ENCODE data around the gene DIP2C. TPM values are rescaled to one million over a fixed set of nuclear protein-coding genes. Genes with fewer than 3 reads are reported as not detected.

The DIP2C gene
- total RNA-seq, 1 experiment from 2014 or later: 11.4 TPM

- no peak for DNase-seq
- no peaks in the 10 kb centered on the region for H3K27me3 Mint-ChIP-seq (ENCODE audit: insufficient read depth, unreplicated experiment)
- Histone ChIP-seq H3K4me3 (ENCODE audit: low read depth, low read length) (no peak overlapping the region), H3K27me3 (replicated peaks; ENCODE audit: control insufficient read depth, insufficient read depth, low read length) (no peaks in the 10 kb centered on the region), H3K36me3 (ENCODE audit: control insufficient read depth, insufficient read depth, low read length) (peaks cover 4% of the 10 kb centered on the region), H3K4me1 (no peaks in the 10 kb centered on the region), H3K9me3 (no peaks in the 10 kb centered on the region)
- CTCF ChIA-PET: no interaction called here
- no peak overlapping the region for H3K27ac Mint-ChIP-seq (ENCODE audit: unreplicated experiment)
- no TSS peak for BruUV-seq (replicated peaks)
- TF ChIP-seq, protein P1, sequence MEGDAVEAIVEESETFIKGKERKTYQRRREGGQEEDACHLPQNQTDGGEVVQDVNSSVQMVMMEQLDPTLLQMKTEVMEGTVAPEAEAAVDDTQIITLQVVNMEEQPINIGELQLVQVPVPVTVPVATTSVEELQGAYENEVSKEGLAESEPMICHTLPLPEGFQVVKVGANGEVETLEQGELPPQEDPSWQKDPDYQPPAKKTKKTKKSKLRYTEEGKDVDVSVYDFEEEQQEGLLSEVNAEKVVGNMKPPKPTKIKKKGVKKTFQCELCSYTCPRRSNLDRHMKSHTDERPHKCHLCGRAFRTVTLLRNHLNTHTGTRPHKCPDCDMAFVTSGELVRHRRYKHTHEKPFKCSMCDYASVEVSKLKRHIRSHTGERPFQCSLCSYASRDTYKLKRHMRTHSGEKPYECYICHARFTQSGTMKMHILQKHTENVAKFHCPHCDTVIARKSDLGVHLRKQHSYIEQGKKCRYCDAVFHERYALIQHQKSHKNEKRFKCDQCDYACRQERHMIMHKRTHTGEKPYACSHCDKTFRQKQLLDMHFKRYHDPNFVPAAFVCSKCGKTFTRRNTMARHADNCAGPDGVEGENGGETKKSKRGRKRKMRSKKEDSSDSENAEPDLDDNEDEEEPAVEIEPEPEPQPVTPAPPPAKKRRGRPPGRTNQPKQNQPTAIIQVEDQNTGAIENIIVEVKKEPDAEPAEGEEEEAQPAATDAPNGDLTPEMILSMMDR (IDR thresholded peaks at IDR 0.05; ENCODE audit: insufficient read depth in 1 of 2, low read depth in 1 of 2, low read length in 1 of 2, severe bottlenecking in 1 of 2, unreplicated experiment in 1 of 2): no peak
- POLR2A ChIA-PET: no interaction called here
- no peaks in the 10 kb centered on the region for H3K4me1 Mint-ChIP-seq (ENCODE audit: low read depth, unreplicated experiment)
- no peaks in the 10 kb centered on the region for H3K9me3 Mint-ChIP-seq (ENCODE audit: unreplicated experiment)
- peaks cover 81% of the 10 kb centered on the region for H3K36me3 Mint-ChIP-seq (ENCODE audit: insufficient read depth, unreplicated experiment)
- no peak overlapping the region for H3K4me3 Mint-ChIP-seq (ENCODE audit: unreplicated experiment)
- intact Hi-C loops (cut with micrococcal nuclease; ENCODE audit: unreplicated experiment): no loop called here
These were observed 441.2 kb downstream of the DIP2C start for GRCh38 chr10:248307-248706.

DNA sequence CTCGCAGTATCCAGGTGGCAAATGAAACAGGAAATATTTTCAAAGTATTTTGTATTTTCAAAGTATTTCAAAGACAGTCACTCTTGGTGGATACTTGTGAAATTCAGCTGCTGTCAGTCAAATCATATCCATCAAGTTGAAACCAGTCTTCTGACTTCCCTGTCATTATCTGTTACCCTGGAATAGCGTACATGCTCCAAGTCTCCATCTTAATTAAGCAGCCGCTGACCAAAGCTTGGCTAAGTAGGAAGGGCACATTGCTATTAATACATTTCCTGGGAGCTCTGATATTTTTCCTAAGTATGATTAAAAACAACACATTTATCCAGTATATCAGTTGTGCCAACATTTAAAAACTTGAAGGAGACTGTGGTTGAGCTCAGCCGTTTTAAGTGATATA, 442.0 kb downstream of the DIP2C start:
- Mint-ChIP-seq H3K27me3 (ENCODE audit: insufficient read depth, unreplicated experiment) (no peaks in the 10 kb centered on the region), H3K4me1 (ENCODE audit: low read depth, unreplicated experiment) (no peaks in the 10 kb centered on the region), H3K36me3 (ENCODE audit: insufficient read depth, unreplicated experiment) (peaks cover 79% of the 10 kb centered on the region), H3K4me3 (ENCODE audit: unreplicated experiment) (no peak overlapping the region), H3K27ac (ENCODE audit: unreplicated experiment) (no peak overlapping the region), H3K9me3 (ENCODE audit: unreplicated experiment) (no peaks in the 10 kb centered on the region)
- no peaks in the 10 kb centered on the region for H3K4me1 ChIP-seq
- no peak for DNase-seq
- BruUV-seq (replicated peaks): no TSS peak
- ChIA-PET CTCF (no interaction called here), POLR2A (no interaction called here)
- no peak overlapping the region for H3K4me3 ChIP-seq (ENCODE audit: low read depth, low read length)
- intact Hi-C loops (cut with micrococcal nuclease; ENCODE audit: unreplicated experiment): no loop called here
- H3K27me3 ChIP-seq (replicated peaks; ENCODE audit: control insufficient read depth, insufficient read depth, low read length): no peaks in the 10 kb centered on the region
- H3K36me3 ChIP-seq (ENCODE audit: control insufficient read depth, insufficient read depth, low read length): peaks cover 4% of the 10 kb centered on the region
- TF ChIP-seq, protein P1 (IDR thresholded peaks at IDR 0.05; ENCODE audit: insufficient read depth in 1 of 2, low read depth in 1 of 2, low read length in 1 of 2, severe bottlenecking in 1 of 2, unreplicated experiment in 1 of 2): no peak
- H3K9me3 ChIP-seq: no peaks in the 10 kb centered on the region

- TF ChIP-seq, protein P1 (IDR thresholded peaks at IDR 0.05; ENCODE audit: insufficient read depth in 1 of 2, low read depth in 1 of 2, low read length in 1 of 2, severe bottlenecking in 1 of 2, unreplicated experiment in 1 of 2): no peak
- ChIA-PET POLR2A (no interaction called here), CTCF (no interaction called here)
- H3K36me3 ChIP-seq (ENCODE audit: control insufficient read depth, insufficient read depth, low read length): peaks cover 4% of the 10 kb centered on the region
- DNase-seq: no peak
- BruUV-seq (replicated peaks): no TSS peak
- no peak overlapping the region for H3K4me3 Mint-ChIP-seq (ENCODE audit: unreplicated experiment)
- peak overlapping the region; percentile 77 for H3K27ac Mint-ChIP-seq (ENCODE audit: unreplicated experiment)
- no peaks in the 10 kb centered on the region for H3K4me1 Mint-ChIP-seq (ENCODE audit: low read depth, unreplicated experiment)
- no peaks in the 10 kb centered on the region for H3K4me1 ChIP-seq
- peaks cover 73% of the 10 kb centered on the region for H3K36me3 Mint-ChIP-seq (ENCODE audit: insufficient read depth, unreplicated experiment)
- no peaks in the 10 kb centered on the region for H3K27me3 ChIP-seq (replicated peaks; ENCODE audit: control insufficient read depth, insufficient read depth, low read length)
- intact Hi-C loops (cut with micrococcal nuclease; ENCODE audit: unreplicated experiment): no loop called here
- no peaks in the 10 kb centered on the region for H3K9me3 ChIP-seq
- H3K4me3 ChIP-seq (ENCODE audit: low read depth, low read length): no peak overlapping the region
- H3K9me3 Mint-ChIP-seq (ENCODE audit: unreplicated experiment): no peaks in the 10 kb centered on the region
- no peaks in the 10 kb centered on the region for H3K27me3 Mint-ChIP-seq (ENCODE audit: insufficient read depth, unreplicated experiment)
These were observed 443.0 kb downstream of the DIP2C start for GRCh38 chr10:246431-246830.
